Activated CD4-positive, alpha-beta T cell treated with anti-CD3 and anti-CD28 coated beads, Interleukin-2, amount 50 U/mL, for 48 hours (primary cell): Measurements from ENCODE around the gene ETNK2.
"Not testable (repeated sequence)": the region's sequence is repeated elsewhere in the genome, so short reads cannot be mapped to it uniquely, and the experiment has no call there.

Experiments used
- DNase-seq, 2 experiments: peaks; one replicate each; pipeline ENCODE4 v3.0.0-alpha.2; 2020

ETNK2 gene

DNA sequence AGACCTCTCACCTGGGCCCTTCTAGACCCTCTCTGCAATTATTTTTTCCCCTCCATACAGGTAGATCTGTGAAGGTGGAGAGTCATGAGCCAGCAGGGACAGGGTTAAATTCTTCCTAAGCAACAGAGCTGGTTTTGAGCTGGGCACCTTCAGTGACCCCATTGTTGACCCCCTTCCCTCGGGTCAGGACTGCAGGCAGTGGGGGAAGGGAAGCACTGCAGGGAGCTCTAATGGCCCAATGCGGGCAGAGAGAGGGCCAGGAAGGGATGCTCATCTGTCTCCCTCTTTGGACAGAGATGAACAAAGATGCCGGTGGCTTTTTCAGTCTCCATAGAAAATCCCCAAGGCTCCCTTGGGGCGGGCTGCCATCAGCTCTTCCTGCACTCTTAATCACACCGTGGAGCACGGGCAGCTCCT, 57.5 kb downstream of the ETNK2 start:
- DNase-seq = no peak

DNA sequence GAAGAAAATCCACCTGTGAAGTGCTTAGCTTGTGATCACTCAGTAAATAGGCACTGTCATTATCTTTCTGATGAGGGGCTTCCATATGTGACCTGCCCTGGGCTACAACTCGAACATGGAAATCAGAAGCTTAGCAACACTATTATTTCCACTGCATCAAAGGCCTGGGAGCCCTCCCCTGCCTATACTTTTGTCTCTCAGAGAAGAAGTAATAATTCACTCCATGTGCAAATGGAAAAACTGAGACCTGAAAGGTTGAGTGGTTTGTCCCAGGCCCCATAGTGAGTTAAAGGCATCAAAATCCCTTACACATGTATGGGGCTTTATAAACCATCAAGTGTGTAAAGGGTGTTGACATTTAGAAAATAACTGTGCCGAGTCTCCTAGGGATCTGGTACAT, 58.1 kb downstream of the ETNK2 start:
- DNase-seq = no peak

DNA sequence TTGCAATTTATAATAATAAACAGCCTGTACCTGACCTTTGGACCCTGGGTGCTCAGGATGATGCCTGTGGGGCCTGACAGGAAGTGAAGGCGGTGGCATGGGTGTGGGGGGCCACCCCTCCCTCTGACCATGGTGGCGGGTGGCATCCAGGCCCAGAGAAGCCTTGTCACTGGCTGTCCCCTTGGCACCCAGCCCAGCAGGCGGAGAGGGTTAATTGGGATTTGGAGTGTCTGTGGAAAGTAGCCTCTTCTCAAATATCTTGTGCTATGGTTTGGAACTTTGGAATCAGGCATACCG, 58.5 kb downstream of the ETNK2 start:
- DNase-seq = no peak

DNA sequence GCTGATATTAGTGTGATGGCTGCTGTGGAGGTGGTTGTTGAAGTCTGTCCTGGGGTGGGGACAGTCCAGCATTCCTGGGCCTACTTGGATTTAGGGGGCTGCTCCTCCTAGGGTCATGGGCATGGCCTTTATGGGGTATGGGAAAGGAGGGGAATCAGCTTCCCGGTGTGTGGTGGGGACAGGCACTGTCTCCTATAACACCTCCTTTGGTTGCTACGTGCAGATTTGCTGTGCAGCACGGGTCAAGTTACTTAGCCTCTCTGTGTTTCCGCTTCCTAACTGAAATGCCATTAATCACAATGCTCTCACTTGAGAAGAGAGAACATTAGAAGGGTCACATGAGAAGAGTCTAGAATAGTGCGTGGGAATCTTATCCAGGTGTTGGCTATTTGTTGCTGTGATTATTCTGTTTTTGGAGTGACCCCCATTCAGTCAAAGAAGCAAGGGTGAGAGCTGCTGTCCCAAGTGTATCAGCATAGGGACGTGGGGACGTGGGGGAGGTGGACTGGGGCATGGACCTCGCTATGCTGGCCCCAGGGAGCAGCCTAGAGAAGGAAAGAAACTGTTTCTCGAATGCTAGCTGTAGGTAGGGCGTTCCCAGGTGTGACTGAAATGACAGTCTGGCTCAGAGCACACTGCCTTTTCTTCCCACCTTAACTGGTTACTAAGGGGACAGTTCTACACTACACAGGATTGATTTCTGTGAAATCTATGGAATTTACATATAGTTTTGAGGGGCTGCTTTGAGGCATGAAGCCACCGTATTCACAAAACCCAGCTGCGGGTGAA, 59.0 kb downstream of the ETNK2 start:
- DNase-seq = no peak

- no peak for DNase-seq
Measured at GRCh38 chr1:204091787-204092312, 60.0 kb downstream of the ETNK2 start.

DNA sequence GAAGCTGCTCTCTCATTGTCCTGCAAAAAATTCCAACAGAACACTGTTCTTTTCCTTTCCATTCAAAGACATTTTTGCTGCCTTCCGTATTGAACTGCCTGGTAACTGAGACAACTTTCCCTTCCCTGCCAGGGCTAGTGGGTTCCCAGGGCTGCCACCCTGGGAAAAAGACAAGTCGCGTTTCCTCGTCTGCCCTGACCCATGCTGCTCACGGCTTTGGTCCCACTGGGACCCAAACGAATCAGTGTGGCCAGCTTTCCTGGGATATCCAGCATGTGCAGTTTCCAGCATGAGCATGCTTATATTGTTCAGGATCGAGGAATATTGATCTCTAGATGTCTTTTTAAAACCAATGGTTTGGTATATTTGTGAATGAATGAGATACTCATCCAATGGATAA, 60.8 kb downstream of the ETNK2 start:
- DNase-seq = no peak

GRCh38 chr1:204090132-204090531, 61.7 kb downstream of the ETNK2 start:
- not testable (repeated sequence) for DNase-seq

DNA sequence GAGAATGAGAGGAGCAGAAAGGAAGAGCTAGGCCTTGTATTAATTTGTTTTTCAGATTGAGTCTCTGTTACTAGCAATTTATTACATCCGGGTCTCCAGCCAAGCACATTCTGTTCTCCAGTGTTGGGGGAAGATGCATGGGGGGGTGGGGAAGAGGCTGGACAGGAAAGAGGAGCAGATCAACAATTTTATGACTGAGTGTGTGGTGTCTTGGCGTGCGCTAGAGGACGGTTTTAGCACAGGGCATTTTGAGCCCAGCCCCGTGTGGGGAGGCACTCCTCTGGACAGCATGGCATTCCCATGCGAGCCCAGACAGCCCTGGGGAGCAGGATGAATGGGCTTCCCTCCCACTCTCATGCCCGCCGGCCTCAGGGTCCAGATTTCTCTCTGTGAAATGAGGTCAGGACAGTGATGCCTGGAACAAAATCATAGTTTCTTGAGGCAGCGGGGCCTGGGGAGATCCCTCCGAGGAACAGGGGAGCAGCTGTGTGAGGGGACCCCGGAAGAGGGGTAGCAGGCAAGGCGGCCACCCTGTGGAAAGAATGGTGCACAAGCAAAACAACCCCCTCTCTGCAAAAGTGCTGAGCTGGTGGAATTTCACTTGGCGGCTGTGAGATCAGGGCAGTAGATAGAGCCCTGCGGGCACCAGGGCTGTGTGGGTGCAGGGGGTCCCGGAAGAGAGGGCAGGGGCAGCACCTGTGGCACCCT, 62.6 kb downstream of the ETNK2 start:
- DNase-seq = no peak

- DNase-seq = no peak
Measured at GRCh38 chr1:204088596-204088995, 63.2 kb downstream of the ETNK2 start.

GRCh38 chr1:204087893-204088528, 63.8 kb downstream of the ETNK2 start:
- no peak for DNase-seq

DNA sequence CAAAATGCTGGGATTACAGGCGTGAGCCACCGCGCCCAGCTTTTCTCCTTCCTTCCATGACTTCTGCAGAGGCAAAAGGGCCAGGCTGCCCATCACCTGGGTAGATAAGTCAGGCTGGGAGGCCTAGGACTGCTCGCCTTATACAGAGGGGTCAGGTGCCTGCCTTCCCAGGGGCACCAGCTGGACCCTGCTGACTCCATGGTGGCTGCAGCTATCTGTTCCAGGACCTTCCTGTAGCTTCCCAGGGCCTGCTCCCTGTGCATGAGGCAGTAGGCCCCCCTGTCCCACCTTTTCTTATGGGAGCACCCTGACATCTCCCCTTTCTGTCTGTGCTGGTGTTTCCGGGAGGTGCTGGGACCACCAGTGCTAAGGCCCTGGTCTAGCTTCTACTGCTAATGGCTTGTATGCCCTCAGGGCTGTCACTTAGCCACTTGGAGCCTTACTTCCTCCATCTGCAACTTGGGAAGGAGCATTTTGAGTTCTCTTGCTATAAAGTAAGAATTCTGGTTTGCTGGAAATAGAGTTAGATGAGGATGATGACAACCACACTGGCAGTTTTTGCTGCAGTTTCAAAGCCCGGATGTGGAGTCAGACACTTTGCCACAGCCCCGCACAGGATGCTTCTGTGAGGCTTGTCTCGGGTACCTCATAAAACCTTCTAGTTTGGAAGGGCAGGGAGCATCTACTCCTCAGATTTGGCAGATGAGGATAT, 64.5 kb downstream of the ETNK2 start:
- DNase-seq = no peak

- no peak for DNase-seq
Measured at GRCh38 chr1:204085876-204086275, 66.0 kb downstream of the ETNK2 start.

DNA sequence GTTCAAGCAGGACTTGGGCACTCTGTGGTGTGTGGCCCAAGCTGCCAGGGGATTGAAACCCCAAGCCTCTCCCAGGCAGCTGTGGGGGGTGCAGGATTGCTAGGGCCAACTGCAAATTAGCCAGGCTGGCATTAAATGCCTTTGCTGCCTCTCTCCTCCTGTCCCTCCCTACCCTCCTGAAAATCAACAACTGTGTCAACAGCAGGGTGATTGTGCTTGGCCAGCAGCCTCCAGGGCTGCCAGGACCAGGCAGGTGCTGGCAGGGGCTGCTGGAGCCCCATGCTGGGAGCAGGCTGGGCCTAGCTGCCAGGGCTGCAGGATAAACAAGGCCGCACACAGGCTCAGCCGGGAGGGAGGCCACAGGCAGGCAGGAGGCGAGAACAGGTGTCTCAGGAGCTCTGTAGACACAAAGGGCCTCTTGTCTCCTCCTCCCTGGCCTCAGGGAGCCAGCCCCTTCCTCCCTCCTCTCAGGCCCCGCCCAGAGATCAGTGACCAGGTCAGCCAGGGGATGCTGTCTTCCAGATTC, 67.5 kb downstream of the ETNK2 start:
- no peak for DNase-seq

- no peak for DNase-seq
Measured at GRCh38 chr1:204083491-204083890, 68.4 kb downstream of the ETNK2 start.

- no peak for DNase-seq
Measured at GRCh38 chr1:204081791-204082513, 69.9 kb downstream of the ETNK2 start.

DNA sequence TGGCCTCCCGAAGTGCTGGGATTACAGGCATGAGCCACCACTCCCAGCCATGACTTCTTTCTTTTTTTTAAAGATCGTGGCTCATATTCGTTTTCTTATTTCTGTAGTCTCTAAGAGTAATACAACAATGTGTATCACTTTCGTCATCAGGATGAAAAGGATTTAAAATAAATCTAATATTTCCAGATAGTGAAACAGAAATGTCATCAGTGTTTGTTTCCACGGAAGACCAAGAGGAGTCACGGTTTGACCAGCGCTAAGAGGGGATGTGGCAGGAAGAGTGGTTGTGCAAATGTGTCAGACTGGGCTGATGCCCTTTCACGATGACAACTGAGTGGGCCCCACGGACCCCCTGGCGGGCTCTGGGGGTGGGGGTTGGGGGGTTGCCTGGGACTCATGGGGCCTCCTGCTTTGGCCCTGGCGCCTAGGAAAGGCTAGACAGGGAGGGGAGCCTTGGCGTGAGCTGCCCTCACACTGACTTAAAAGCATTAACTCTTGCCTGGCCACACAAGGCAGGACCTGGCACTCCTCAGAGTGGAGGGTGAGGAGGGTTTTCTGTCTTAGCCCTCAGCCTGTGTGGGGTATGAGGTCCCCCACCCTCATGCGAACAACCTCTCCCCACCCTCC, 70.6 kb downstream of the ETNK2 start:
- DNase-seq = no peak
